NT2/D1 (cell line): ENCODE results near the gene FCER1G.
"Not testable (repeated sequence)": the region's sequence is repeated elsewhere in the genome, so short reads cannot be mapped to it uniquely, and the experiment has no call there.

Source experiments
- DNase-seq: peaks from one replicate; pipeline ENCODE4 v3.0.0-alpha.2; 2011; ENCODE audit warnings: low read depth, low spot score
- H3K27me3 ChIP-seq: 2 replicates; pipeline ENCODE4 v1.6.0; 2011; ENCODE audit warnings: mild to moderate bottlenecking; ENCODE audit not compliant: insufficient read length, insufficient read depth
- H3K36me3 ChIP-seq: 2 replicates; pipeline ENCODE4 v1.6.1; 2011; ENCODE audit warnings: mild to moderate bottlenecking, low read length, mixed read lengths; ENCODE audit not compliant: insufficient read depth, insufficient read length
- H3K4me1 ChIP-seq: 2 replicates; pipeline ENCODE4 v1.5.1; 2011; ENCODE audit not compliant: insufficient read depth, insufficient read length
- H3K4me3 ChIP-seq: 2 replicates; pipeline ENCODE4 v1.5.1; 2011; ENCODE audit warnings: low read depth; ENCODE audit not compliant: insufficient read length
- H3K9ac ChIP-seq: 2 replicates; pipeline ENCODE4 v1.6.0; 2011; ENCODE audit warnings: low read depth; ENCODE audit not compliant: insufficient read length
- H3K9me3 ChIP-seq: 2 replicates; pipeline ENCODE4 v1.5.1; 2011; ENCODE audit warnings: mild to moderate bottlenecking, low read length; ENCODE audit not compliant: insufficient read depth
- SUZ12 ChIP-seq: IDR thresholded peaks from 2 replicates; pipeline ENCODE4 v1.6.1; 2011; ENCODE audit not compliant: insufficient read length, insufficient read depth; ENCODE audit errors: extremely low read depth
- YY1 ChIP-seq: IDR thresholded peaks from 2 replicates; pipeline ENCODE4 v1.6.1; 2011; ENCODE audit not compliant: insufficient read length, insufficient read depth
- ZNF274 ChIP-seq: IDR thresholded peaks from 2 replicates; pipeline ENCODE4 v1.6.1; 2011; ENCODE audit warnings: mild to moderate bottlenecking, low read depth, low read length

FCER1G gene

DNA sequence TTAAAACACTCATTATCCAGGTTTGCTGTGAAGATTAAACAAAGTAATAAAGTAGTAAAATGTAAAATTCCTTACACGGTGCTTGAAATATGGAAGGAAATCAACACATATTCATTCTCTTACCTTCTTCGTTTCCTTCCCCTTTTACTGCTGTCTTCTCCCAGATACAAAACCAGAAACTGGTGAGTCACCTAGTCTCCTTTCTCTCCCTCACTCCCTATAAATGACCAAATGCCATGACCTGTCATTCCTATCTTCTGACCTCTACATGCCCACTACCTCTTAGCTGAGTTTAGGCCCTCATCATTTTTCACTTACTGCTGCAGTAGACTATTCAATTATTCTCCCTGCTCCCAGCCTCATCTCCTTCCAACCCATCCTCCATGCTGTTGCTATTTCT, 27.2 kb downstream of the FCER1G start:
- Histone ChIP-seq H3K36me3 (no peaks in the 10 kb centered on the region), H3K4me3 (no peak overlapping the region), H3K9me3 (no peaks in the 10 kb centered on the region), H3K9ac (no peak overlapping the region), H3K4me1 (no peaks in the 10 kb centered on the region), H3K27me3 (no peaks in the 10 kb centered on the region)
- no peak for TF ChIP-seq ZNF274
- TF ChIP-seq SUZ12: no peak
- TF ChIP-seq YY1: no peak
- DNase-seq: no peak

DNA sequence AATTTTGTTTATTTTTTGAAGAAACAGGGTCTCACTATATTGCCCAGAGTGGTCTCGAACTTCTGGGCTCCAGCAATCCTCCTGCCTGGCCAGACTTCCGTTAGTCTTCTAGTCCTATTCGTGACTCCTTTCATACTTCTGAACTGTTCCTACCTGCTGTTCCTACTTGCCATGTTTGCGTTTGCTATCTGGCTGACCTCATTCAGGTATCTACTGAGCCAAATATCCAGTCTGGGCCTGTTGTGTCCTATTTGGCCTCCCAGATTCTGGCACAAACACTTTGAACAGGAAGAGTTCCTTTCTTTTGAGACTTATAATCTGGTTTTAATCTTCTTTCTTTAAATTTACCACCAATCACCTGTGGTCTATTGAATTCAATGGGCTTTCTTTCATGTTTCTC, 29.8 kb downstream of the FCER1G start:
- Histone ChIP-seq H3K9me3 (peaks cover 4% of the 10 kb centered on the region; the same call in 1 of the 2 replicates), H3K4me1 (no peaks in the 10 kb centered on the region), H3K9ac (no peak overlapping the region), H3K36me3 (no peaks in the 10 kb centered on the region), H3K27me3 (no peaks in the 10 kb centered on the region), H3K4me3 (no peak overlapping the region)
- TF ChIP-seq SUZ12: no peak
- no peak for TF ChIP-seq YY1
- no peak for TF ChIP-seq ZNF274
- DNase-seq: no peak

DNA sequence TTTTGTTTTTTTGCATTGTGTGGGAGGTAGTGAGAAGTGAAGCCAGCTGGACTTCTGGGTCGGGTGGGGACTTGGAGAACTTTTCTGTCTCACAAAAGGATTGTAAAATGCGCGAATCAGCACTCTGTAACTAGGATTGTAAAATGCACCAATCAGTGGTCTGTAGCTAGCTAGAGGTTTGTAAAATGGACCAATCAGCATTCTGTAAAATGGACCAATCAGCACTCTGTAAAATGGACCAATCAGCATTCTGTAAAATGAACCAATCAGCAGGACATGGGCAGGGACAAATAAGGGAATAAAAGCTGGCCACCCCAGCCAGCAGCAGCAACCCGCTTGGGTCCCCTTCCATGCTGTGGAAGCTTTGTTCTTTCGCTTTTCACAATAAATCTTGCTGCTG, 35.0 kb downstream of the FCER1G start:
- not testable (repeated sequence) for H3K4me3 ChIP-seq, H3K27me3 ChIP-seq, DNase-seq, H3K36me3 ChIP-seq, H3K4me1 ChIP-seq, H3K9ac ChIP-seq
- peaks cover 15% of the 10 kb centered on the region; the same call in 1 of the 2 replicates for H3K9me3 ChIP-seq

DNA sequence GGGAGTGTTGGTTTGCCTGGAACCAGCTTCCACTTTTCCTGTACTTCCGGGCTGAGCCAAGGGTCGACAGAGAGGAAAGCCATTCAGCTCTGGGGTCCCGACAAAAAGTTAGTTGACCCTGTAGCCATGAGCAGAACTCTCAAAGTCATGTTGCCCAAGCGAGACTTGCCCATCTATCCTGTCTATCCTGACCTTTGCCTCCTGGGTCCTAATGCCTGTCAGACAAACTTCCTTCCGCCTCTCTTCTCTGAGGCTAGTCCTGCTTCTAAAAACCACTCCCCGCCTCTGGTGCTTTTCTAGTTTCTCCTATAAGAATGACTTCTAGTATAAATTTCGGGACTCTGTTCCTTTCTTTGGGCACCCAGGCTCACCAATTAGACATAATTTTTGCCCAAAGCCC, 35.7 kb downstream of the FCER1G start:
- Histone ChIP-seq H3K4me1 (no peaks in the 10 kb centered on the region), H3K9ac (no peak overlapping the region), H3K36me3 (no peaks in the 10 kb centered on the region), H3K9me3 (peaks cover 16% of the 10 kb centered on the region; the same call in 1 of the 2 replicates), H3K4me3 (no peak overlapping the region), H3K27me3 (no peaks in the 10 kb centered on the region)
- DNase-seq: no peak
- TF ChIP-seq SUZ12 (no peak), YY1 (no peak), ZNF274 (no peak)

DNA sequence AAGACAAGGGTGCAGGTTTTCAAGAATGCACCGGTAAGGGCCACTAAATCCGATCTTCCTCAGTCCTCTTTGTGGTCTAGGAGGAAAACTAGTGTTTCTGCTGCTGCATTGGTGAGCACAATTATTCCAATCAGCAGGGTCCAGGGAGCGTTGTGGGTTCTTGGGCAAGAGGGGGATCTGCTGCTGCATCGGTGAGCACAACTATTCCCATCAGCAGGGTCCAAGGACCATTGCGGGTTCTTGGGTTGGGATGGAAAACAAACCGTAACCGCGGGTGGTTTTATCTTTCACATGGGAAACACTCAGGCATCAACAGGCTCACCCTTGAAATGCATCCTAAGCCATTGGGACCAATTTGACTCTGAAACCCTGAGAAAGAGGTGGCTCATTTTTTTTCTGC, 36.5 kb downstream of the FCER1G start:
- no peak for DNase-seq
- H3K36me3 ChIP-seq: no peaks in the 10 kb centered on the region
- no peak overlapping the region for H3K4me3 ChIP-seq
- no peaks in the 10 kb centered on the region for H3K4me1 ChIP-seq
- TF ChIP-seq SUZ12: no peak
- TF ChIP-seq ZNF274: no peak
- no peak for TF ChIP-seq YY1
- peaks cover 23% of the 10 kb centered on the region for H3K9me3 ChIP-seq
- H3K9ac ChIP-seq: no peak overlapping the region
- H3K27me3 ChIP-seq: no peaks in the 10 kb centered on the region

DNA sequence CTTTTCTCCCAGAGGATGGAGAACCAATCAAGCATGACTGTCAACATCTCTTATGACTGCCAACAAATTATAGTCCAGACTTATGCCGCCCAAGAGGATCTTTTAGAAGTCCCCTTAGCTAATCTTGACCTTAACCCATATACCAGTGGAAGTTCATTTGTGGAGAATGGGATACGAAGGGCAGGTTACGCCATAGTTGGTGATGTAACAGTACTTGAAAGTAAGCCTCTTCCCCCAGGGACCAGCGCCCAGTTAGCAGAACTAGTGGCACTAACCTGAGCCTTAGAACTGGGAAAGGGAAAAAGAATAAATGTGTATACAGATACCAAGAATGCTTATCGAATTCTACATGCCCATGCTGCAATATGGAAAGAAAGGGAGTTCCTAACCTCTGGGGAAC, 40.2 kb downstream of the FCER1G start:
- H3K9me3 ChIP-seq: peaks cover 31% of the 10 kb centered on the region
- not testable (repeated sequence) for H3K4me3 ChIP-seq, DNase-seq, H3K36me3 ChIP-seq, H3K9ac ChIP-seq, H3K4me1 ChIP-seq
- peaks cover 28% of the 10 kb centered on the region for H3K27me3 ChIP-seq

DNA sequence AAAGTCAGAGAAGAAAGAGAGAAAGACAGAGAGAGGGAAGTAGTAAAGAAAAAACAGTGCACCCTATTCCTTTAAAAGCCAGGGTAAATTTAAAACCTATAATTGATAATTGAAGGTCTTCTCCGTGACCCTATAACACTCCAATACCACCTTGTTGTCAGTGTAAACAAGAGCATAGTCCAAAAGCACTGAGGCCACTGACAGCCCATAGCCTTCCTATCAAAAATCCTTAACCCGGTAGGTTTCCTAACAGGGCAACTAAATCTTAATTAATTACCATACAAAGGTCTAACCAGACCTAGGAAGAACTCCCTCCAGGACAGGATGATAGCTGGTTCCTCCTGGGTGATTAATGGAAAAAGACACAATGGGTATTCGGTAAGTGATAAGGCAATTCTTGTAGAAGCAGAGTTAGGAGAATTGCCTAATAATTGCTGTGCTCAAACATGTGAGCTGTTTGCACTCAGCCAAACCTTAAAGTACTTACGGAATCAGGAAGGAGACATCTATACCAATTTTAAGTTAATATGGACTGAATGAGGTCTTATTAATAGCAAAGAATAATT, 40.9 kb downstream of the FCER1G start:
- Histone ChIP-seq H3K27me3 (peaks cover 32% of the 10 kb centered on the region), H3K9me3 (peaks cover 24% of the 10 kb centered on the region)
- H3K9ac ChIP-seq, H3K4me3 ChIP-seq, H3K36me3 ChIP-seq, H3K4me1 ChIP-seq, DNase-seq: not testable (repeated sequence)

DNA sequence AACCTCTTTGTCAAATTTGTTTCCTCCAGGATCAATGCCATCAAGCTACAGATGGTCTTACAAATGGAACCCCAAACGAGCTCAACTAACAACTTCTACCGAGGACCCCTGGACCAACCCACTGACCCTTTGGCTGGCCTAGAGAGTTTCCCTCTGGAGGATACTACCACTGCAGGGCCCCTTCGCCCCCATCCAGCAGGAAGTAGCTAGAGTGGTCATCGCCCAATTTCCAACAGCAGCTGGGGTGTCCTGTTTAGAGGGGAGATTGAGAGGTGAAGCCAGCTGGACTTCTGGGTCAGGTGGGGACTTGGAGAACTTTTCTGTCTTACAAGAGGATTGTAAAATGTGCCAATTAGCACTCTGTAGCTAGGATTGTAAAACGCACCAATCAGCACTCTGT, 42.0 kb downstream of the FCER1G start:
- H3K4me3 ChIP-seq, H3K9ac ChIP-seq, DNase-seq, H3K4me1 ChIP-seq, H3K36me3 ChIP-seq: not testable (repeated sequence)
- Histone ChIP-seq H3K27me3 (peaks cover 32% of the 10 kb centered on the region), H3K9me3 (peaks cover 24% of the 10 kb centered on the region)
